Endothelial cell of umbilical vein (primary cell): ENCODE data around the gene NDUFA6. TPM values are rescaled to one million over a fixed set of nuclear protein-coding genes. Genes with fewer than 3 reads are reported as not detected.
"Not testable (repeated sequence)": the region's sequence is repeated elsewhere in the genome, so short reads cannot be mapped to it uniquely, and the experiment has no call there.

Experiments
- BruUV-seq: library from RNA; stranded (reverse); fragments of 400-500 nt; replicated peaks from 2 replicates; lab custom pipeline; 2021; lab: Mats Ljungman, UMichigan
- CTCF ChIA-PET: fragments of 300-600, 350-600 bp; sonication (Branson Sonifier 250); formaldehyde crosslinking; loops from one replicate; lab custom pipeline; 2021; ENCODE audit warnings: antibody characterized with exemption, inconsistent platforms; lab: Charles Lee
- POLR2A ChIA-PET: fragments of 300-600, 350-600 bp; sonication (Branson Sonifier 250); formaldehyde crosslinking; loops from one replicate; lab custom pipeline; 2021; ENCODE audit warnings: antibody characterized with exemption, inconsistent platforms; lab: Charles Lee
- DNase-seq: peaks from one replicate; pipeline ENCODE4 v3.0.0-alpha.2; 2011; ENCODE audit warnings: low read depth, low spot score
- FAIRE-seq: peaks from 2 replicates; lab custom pipeline; 2011; peaks lifted over from hg19 to GRCh38; lab: Jason Lieb, UNC
- H2AFZ ChIP-seq: 2 replicates; pipeline ENCODE4 v1.6.0; 2012; ENCODE audit warnings: low read depth, low read length, control low read depth, inconsistent platforms
- H3K27ac ChIP-seq: 2 replicates; pipeline ENCODE4 v1.5.1; 2011; ENCODE audit warnings: low read depth, mild to moderate bottlenecking, control low read depth, low read length, moderate library complexity; ENCODE audit not compliant: insufficient read depth
- H3K27me3 ChIP-seq, 2 experiments: 2 replicates each; pipeline versions ENCODE4 v1.6.0 to v1.6.1; 2011; ENCODE audit warnings: low read length in 2 of 2, mixed read lengths in 1 of 2; ENCODE audit not compliant: control insufficient read depth in 2 of 2, insufficient read depth in 2 of 2
- H3K36me3 ChIP-seq, 2 experiments: 2 replicates in 1 of 2; 3 replicates in 1 of 2; pipeline ENCODE4 v1.5.1; 2011; ENCODE audit warnings: low read length in 2 of 2, mild to moderate bottlenecking in 1 of 2, moderate library complexity in 1 of 2; ENCODE audit not compliant: control insufficient read depth in 2 of 2, insufficient read depth in 2 of 2; ENCODE audit errors: extremely low read depth in 1 of 2
- H3K4me1 ChIP-seq: 3 replicates; pipeline ENCODE4 v1.5.1; 2011; ENCODE audit warnings: mild to moderate bottlenecking, low read length; ENCODE audit not compliant: control insufficient read depth, insufficient read depth; ENCODE audit errors: extremely low read depth
- H3K4me2 ChIP-seq: 2 replicates; pipeline ENCODE4 v1.6.1; 2011; ENCODE audit warnings: low read length, control low read depth, mixed read lengths; ENCODE audit not compliant: insufficient read depth
- H3K4me3 ChIP-seq, 3 experiments: fragments of 200-600 bp in 1 of 3; sonication (generic), shearing (Covaris generic) in 1 of 3; replicated peaks in 1 of 3; 2 replicates each; pipeline ENCODE4 v1.5.1; 2011 to 2016; ENCODE audit warnings: control low read depth in 3 of 3, low read length in 3 of 3, mild to moderate bottlenecking in 2 of 3, inconsistent platforms in 1 of 3, low read depth in 1 of 3, moderate library complexity in 1 of 3; ENCODE audit not compliant: insufficient read depth in 1 of 3
- H3K79me2 ChIP-seq: 2 replicates; pipeline ENCODE4 v1.6.0; 2012; ENCODE audit warnings: low read length, inconsistent platforms; ENCODE audit not compliant: control insufficient read depth, insufficient read depth
- H3K9ac ChIP-seq: replicated peaks from 2 replicates; pipeline ENCODE3; 2011; ENCODE audit warnings: low read length, control low read depth; ENCODE audit not compliant: insufficient read depth; ENCODE audit errors: extremely low read depth
- H3K9me1 ChIP-seq: replicated peaks from 3 replicates; pipeline ENCODE4 v1.6.0; 2011; ENCODE audit warnings: mild to moderate bottlenecking, low read length; ENCODE audit not compliant: control insufficient read depth, insufficient read depth; ENCODE audit errors: extremely low read depth
- H3K9me3 ChIP-seq: replicated peaks from 2 replicates; pipeline ENCODE4 v1.5.1; 2012; ENCODE audit warnings: low read length, inconsistent platforms; ENCODE audit not compliant: control insufficient read depth, insufficient read depth
- H4K20me1 ChIP-seq: replicated peaks from 2 replicates; pipeline ENCODE3; 2011; ENCODE audit warnings: mild to moderate bottlenecking, low read length; ENCODE audit not compliant: control insufficient read depth, insufficient read depth; ENCODE audit errors: extremely low read depth
- EZH2 ChIP-seq: IDR thresholded peaks from 2 replicates; pipeline ENCODE4 v1.6.1; 2012; ENCODE audit warnings: borderline replicate concordance, low read depth, mild to moderate bottlenecking, moderate library complexity, low read length, inconsistent platforms; ENCODE audit not compliant: severe bottlenecking
- FOS ChIP-seq: IDR thresholded peaks from 2 replicates; pipeline ENCODE4 v1.6.1; 2011; ENCODE audit warnings: mild to moderate bottlenecking, low read length, moderate library complexity, borderline replicate concordance; ENCODE audit not compliant: insufficient read depth
- GATA2 ChIP-seq: IDR thresholded peaks from 2 replicates; pipeline ENCODE4 v1.7.0; 2011; ENCODE audit warnings: low read depth, mild to moderate bottlenecking, moderate library complexity, mixed read lengths, low read length; ENCODE audit not compliant: insufficient read length, insufficient read depth
- JUN ChIP-seq: IDR thresholded peaks from 2 replicates; pipeline ENCODE4 v1.6.1; 2011; ENCODE audit warnings: borderline replicate concordance, low read depth; ENCODE audit not compliant: insufficient read length, insufficient read depth
- MYC ChIP-seq: IDR thresholded peaks from one replicate; pipeline ENCODE4 v1.6.1; 2011; ENCODE audit warnings: mild to moderate bottlenecking, low read depth, low read length
- POLR2A ChIP-seq: IDR thresholded peaks from 2 replicates; pipeline ENCODE4 v1.6.1; 2012; ENCODE audit warnings: low read depth, mild to moderate bottlenecking, control low read depth, low read length
- POLR2AphosphoS5 ChIP-seq: IDR thresholded peaks from 2 replicates; pipeline ENCODE4 v1.6.1; 2012; ENCODE audit warnings: low read depth, mild to moderate bottlenecking, control low read depth, low read length, moderate library complexity; ENCODE audit not compliant: insufficient read depth
- dilution Hi-C: fragments of 300-500 bp; cut with MboI; formaldehyde crosslinking; loops from one replicate; pipeline ENCODE4 v1.15.0; 2019; ENCODE audit warnings: low sequenced_read_pairs; ENCODE audit not compliant: extremely low pct_ligation_motif_present
- intact Hi-C: fragments of 100-400 bp; cut with micrococcal nuclease; formaldehyde crosslinking; loops from one replicate; pipeline ENCODE4 v1.10.0; 2022
- polyA plus RNA-seq, 4 experiments: library from polyadenylated mRNA; depleted of rRNA in 3 of 4; stranded (reverse) in 3 of 4; unstranded in 1 of 4; fragments of >200 nt; gene quantifications; 2 replicates each; pipeline versions ENCODE4 v1.2.1 to v1.2.3, GENCODE V29; 2011 to 2012; ENCODE audit warnings: missing spikeins in 1 of 4
- total RNA-seq: library from RNA; stranded (reverse); gene quantifications from 2 replicates; pipeline ENCODE4 v1.2.3, GENCODE V29; 2021
- TF ChIP-seq, protein P1 (sequence below), 2 donors: IDR thresholded peaks; 1 replicate in 1 of 2; 2 replicates in 1 of 2; pipeline ENCODE4 v1.5.1; 2011; ENCODE audit warnings: low read length in 2 of 2, mild to moderate bottlenecking in 2 of 2, moderate library complexity in 2 of 2, control low read depth in 1 of 2, inconsistent platforms in 1 of 2, low read depth in 1 of 2; ENCODE audit not compliant: insufficient read depth in 1 of 2; ENCODE audit errors: extremely low read depth in 1 of 2
- TF ChIP-seq, protein P2 (sequence below): IDR thresholded peaks from 2 replicates; pipeline ENCODE4 v1.6.1; 2011; ENCODE audit not compliant: insufficient read depth, insufficient read length

Gene NDUFA6
- total and polyA plus RNA-seq, 2 donors (not counting 3 experiments of a cell fraction or from before 2014, with no cell fraction given): 66.1 to 95.7 TPM

DNA sequence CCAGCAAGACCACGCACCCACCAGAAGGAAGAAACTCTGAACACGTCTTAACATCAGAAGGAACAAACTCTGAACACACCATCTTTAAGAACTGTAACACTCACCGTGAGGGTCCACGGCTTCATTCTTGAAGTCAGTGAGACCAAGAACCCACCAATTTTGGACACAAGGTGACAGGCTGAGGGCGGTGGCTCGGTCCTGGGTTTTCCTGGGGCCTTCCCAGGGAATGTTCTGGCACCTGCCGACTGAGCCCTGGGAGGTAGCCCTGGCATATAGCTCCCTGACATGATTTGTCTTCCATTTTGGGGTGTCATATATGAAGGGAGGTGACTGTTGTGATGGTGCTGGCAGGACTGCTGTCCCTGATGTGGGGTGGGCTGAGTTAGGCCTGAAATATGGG lies 48.9 kb upstream of the NDUFA6 start:
- FAIRE-seq, H3K9me3 ChIP-seq, H3K4me2 ChIP-seq, H3K4me1 ChIP-seq, H3K9ac ChIP-seq, dilution Hi-C loops, H2AFZ ChIP-seq, H3K27ac ChIP-seq, H3K4me3 ChIP-seq, H3K79me2 ChIP-seq, H3K9me1 ChIP-seq, H3K27me3 ChIP-seq, H4K20me1 ChIP-seq, intact Hi-C loops, BruUV-seq, DNase-seq, H3K36me3 ChIP-seq, POLR2A ChIA-PET: not testable (repeated sequence)
- CTCF ChIA-PET: interaction anchor here (1.0 kb wide), 1 partner anchor 8 kb away, joined by 3 read pairs; the partner anchor contains the start of gene CYP2D6

DNA sequence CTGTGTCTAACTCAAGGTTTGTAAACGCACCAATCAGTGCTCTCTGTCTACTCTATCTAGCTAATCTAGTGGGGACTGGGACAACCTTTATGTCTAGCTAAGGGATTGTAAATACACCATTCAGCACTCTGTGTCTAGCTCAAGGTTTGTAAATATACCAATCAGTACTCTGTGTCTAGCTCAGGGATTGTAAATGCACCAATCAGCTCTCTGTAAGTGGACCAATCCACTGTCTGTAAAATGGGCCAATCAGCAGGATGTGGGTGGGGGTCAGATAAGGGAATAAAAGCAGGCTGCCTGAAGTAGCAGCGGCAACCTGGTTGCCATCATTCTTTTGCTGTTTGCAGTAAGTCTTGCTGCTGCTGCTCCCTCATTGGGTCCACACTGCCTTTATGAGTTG lies 48.4 kb upstream of the NDUFA6 start:
- intact Hi-C loops: no loop called here

More for the DNA sequence above, 48.4 kb upstream of the NDUFA6 start:
- H3K36me3 ChIP-seq: no peaks in the 10 kb centered on the region
- H3K4me2 ChIP-seq: no peak overlapping the region
- no peak for DNase-seq
- FAIRE-seq: no peak
- no peaks in the 10 kb centered on the region for H4K20me1 ChIP-seq
- H3K4me3 ChIP-seq: no peak overlapping the region
- H3K27me3 ChIP-seq: no peaks in the 10 kb centered on the region
- no peaks in the 10 kb centered on the region for H3K9me1 ChIP-seq
- dilution Hi-C loops: no loop called here
- ChIA-PET CTCF (interaction anchor here (1.0 kb wide), 1 partner anchor 8 kb away, joined by 3 read pairs; the partner anchor contains the start of gene CYP2D6), POLR2A (no interaction called here)
- no peak overlapping the region for H2AFZ ChIP-seq
- TF ChIP-seq POLR2A (no peak), GATA2 (no peak), POLR2AphosphoS5 (no peak), FOS (no peak), JUN (no peak), EZH2 (no peak), MYC (no peak)
- TF ChIP-seq, protein P1, sequence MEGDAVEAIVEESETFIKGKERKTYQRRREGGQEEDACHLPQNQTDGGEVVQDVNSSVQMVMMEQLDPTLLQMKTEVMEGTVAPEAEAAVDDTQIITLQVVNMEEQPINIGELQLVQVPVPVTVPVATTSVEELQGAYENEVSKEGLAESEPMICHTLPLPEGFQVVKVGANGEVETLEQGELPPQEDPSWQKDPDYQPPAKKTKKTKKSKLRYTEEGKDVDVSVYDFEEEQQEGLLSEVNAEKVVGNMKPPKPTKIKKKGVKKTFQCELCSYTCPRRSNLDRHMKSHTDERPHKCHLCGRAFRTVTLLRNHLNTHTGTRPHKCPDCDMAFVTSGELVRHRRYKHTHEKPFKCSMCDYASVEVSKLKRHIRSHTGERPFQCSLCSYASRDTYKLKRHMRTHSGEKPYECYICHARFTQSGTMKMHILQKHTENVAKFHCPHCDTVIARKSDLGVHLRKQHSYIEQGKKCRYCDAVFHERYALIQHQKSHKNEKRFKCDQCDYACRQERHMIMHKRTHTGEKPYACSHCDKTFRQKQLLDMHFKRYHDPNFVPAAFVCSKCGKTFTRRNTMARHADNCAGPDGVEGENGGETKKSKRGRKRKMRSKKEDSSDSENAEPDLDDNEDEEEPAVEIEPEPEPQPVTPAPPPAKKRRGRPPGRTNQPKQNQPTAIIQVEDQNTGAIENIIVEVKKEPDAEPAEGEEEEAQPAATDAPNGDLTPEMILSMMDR (IDR thresholded peaks at IDR 0.05; ENCODE audit: extremely low read depth in 1 of 2, insufficient read depth in 1 of 2, low read depth in 1 of 2, low read length in 2 of 2): no peak
- TF ChIP-seq, protein P2, sequence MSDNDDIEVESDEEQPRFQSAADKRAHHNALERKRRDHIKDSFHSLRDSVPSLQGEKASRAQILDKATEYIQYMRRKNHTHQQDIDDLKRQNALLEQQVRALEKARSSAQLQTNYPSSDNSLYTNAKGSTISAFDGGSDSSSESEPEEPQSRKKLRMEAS: no peak
- H3K9me3 ChIP-seq: no peaks in the 10 kb centered on the region
- no peak overlapping the region for H3K9ac ChIP-seq
- no peaks in the 10 kb centered on the region for H3K79me2 ChIP-seq
- no peaks in the 10 kb centered on the region for H3K4me1 ChIP-seq
- no peak overlapping the region for H3K27ac ChIP-seq
- BruUV-seq: no TSS peak
